ENCODE data around the gene LYSMD4.

LYSMD4 gene

DNA sequence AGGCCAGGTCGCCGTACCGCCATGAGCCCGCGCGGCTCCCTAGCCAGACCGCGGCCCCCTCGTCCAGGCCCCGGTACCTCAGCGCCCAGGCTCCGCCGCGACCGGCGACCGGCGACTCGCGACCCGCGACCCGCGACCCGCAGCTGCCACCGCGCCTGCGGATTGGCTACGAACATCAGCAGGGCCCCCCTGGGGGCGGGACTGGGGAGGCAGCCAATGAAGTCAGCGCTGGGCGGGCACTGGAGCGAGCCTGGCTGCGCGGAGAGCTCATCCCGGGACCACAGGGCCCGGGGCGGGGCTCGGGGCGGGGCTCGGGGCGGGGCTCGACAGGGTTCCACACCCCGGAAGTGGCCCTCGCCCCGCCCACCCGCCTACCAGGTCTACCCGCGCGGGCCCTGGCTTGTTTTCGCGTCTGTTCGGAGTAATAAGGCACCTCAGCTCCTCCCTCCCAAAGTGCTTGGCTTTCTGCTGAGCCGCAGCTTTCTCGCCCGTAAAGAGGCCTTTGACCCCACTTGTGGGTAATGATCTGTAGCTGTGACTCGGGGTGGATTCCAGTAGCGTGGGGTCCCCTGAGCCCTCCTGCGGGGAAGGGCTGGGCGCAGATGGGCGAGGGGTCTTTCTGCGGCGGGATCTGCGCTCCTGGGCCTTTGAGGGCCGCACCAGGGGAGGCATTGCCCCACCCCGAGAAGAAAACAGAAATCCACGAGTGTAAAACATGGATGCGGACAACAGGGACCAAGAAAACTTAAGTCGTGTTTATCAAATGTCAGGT, at the start of gene LYSMD4 (continued):
- TF ChIP-seq ZBTB49 (tag by site-specific recombination; IDR thresholded peaks at IDR 0.05; ENCODE audit: low read depth) (no peak), ZNF701 (tag by site-specific recombination; IDR thresholded peaks at IDR 0.05) (no peak), ZNF148 (tag by site-specific recombination; IDR thresholded peaks at IDR 0.05; ENCODE audit: borderline replicate concordance) (no peak), YY2 (tag by site-specific recombination; IDR thresholded peaks at IDR 0.05) (no peak), ZFP41 (tag by site-specific recombination; IDR thresholded peaks at IDR 0.05; ENCODE audit: borderline replicate concordance) (no peak), ZBTB17 (tag by site-specific recombination; IDR thresholded peaks at IDR 0.05) (peak; percentile 50), ZNF354C (tag by site-specific recombination; IDR thresholded peaks at IDR 0.05; ENCODE audit: borderline replicate concordance, low read depth) (no peak), GLIS2 (tag by site-specific recombination; IDR thresholded peaks at IDR 0.05) (peak; percentile 67; the same call in 1 of the 2 replicates), KLF1 (tag by site-specific recombination; IDR thresholded peaks at IDR 0.05) (peak; percentile 27; the same call in 1 of the 2 replicates), ZNF521 (tag by site-specific recombination; IDR thresholded peaks at IDR 0.05) (no peak), ZBTB44 (tag by site-specific recombination; IDR thresholded peaks at IDR 0.05) (no peak), OVOL3 (tag by site-specific recombination; IDR thresholded peaks at IDR 0.05) (no peak), KLF8 (tag by site-specific recombination; IDR thresholded peaks at IDR 0.05) (peak; percentile 67), TCF7L2 (IDR thresholded peaks at IDR 0.05; ENCODE audit: borderline replicate concordance, low read depth, low read length) (no peak), HOXA7 (CRISPR knock-in tag; IDR thresholded peaks at IDR 0.05; ENCODE audit: borderline replicate concordance) (no peak), ZNF792 (tag by site-specific recombination; IDR thresholded peaks at IDR 0.05) (no peak), ZNF48 (tag by site-specific recombination; IDR thresholded peaks at IDR 0.05) (no peak), TSHZ1 (tag by site-specific recombination; IDR thresholded peaks at IDR 0.05; ENCODE audit: borderline replicate concordance) (no peak), ZNF629 (tag by site-specific recombination; IDR thresholded peaks at IDR 0.05) (no peak), SCRT1 (tag by site-specific recombination; IDR thresholded peaks at IDR 0.05; ENCODE audit: borderline replicate concordance) (peak; percentile 63; the same call in 1 of the 2 replicates), ZNF560 (tag by site-specific recombination; IDR thresholded peaks at IDR 0.05; ENCODE audit: borderline replicate concordance) (no peak), MZF1 (tag by site-specific recombination; IDR thresholded peaks at IDR 0.05; ENCODE audit: borderline replicate concordance) (no peak), ZNF768 (tag by site-specific recombination; IDR thresholded peaks at IDR 0.05) (no peak), TRIM28 (IDR thresholded peaks at IDR 0.05; ENCODE audit: borderline replicate concordance, low read length) (no peak), ZNF366 (tag by site-specific recombination; conservative IDR thresholded peaks at IDR 0.05) (no peak)
- TF ChIP-seq, protein P1, sequence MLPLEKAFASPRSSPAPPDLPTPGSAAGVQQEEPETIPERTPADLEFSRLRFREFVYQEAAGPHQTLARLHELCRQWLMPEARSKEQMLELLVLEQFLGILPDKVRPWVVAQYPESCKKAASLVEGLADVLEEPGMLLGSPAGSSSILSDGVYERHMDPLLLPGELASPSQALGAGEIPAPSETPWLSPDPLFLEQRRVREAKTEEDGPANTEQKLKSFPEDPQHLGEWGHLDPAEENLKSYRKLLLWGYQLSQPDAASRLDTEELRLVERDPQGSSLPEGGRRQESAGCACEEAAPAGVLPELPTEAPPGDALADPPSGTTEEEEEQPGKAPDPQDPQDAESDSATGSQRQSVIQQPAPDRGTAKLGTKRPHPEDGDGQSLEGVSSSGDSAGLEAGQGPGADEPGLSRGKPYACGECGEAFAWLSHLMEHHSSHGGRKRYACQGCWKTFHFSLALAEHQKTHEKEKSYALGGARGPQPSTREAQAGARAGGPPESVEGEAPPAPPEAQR (tag by site-specific recombination; IDR thresholded peaks at IDR 0.05), result no peak
- TF ChIP-seq, protein P2, sequence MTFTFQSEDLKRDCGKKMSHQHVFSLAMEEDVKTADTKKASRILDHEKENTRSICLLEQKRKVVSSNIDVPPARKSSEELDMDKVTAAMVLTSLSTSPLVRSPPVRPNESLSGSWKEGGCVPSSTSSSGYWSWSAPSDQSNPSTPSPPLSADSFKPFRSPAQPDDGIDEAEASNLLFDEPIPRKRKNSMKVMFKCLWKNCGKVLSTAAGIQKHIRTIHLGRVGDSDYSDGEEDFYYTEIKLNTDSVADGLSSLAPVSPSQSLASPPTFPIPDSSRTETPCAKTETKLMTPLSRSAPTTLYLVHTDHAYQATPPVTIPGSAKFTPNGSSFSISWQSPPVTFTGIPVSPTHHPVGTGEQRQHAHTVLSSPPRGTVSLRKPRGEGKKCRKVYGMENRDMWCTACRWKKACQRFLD (tag by site-specific recombination; IDR thresholded peaks at IDR 0.05), result no peak

Data from HEK293 (cell line).